HG03045 (cell line): Measurements from ENCODE around the gene UST.
A peak's percentile ranks its signal among the peaks of the same experiment; 100 is the strongest.

Source experiments
- ATAC-seq: cut with Tn5 transposase; IDR thresholded peaks from one replicate; pipeline ENCODE4 v1.9.1; 2021; ENCODE audit warnings: mild to moderate bottlenecking, moderate library complexity; ENCODE audit not compliant: unreplicated experiment

Gene UST

DNA sequence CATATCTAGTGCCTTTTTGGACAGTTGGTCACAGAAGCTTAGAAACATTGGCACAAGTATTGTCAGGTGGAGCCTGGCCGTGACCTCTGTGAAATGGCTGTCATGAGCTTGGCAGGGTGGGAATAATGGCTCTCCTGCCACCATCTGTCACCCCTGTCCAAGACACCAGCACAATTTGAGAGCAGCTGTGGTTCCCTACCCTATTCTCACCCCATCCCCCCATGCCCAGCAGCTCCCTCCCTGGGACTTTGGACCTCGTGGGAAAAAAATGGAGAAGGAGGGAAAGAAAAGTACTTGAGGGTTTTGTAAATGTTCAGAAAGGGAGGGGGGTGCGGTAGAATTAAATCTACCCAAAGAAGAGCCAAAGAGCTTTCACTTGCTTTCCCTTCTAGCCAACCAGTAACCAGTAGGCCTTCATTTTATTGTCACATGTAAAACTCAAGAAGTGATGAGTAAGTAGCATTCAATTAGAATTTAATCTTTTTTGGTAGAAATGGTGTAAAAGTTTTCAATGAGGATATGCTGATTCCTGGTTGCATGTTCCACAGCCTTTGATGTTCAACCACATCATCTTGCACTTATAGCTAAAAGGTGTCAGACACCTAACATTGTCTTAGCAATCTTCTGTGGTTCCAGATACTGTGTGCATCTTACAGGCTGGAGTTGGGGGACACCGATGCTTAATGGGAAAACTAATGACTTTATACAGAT is 307.2 kb downstream of the UST start:
- no peak for ATAC-seq

DNA sequence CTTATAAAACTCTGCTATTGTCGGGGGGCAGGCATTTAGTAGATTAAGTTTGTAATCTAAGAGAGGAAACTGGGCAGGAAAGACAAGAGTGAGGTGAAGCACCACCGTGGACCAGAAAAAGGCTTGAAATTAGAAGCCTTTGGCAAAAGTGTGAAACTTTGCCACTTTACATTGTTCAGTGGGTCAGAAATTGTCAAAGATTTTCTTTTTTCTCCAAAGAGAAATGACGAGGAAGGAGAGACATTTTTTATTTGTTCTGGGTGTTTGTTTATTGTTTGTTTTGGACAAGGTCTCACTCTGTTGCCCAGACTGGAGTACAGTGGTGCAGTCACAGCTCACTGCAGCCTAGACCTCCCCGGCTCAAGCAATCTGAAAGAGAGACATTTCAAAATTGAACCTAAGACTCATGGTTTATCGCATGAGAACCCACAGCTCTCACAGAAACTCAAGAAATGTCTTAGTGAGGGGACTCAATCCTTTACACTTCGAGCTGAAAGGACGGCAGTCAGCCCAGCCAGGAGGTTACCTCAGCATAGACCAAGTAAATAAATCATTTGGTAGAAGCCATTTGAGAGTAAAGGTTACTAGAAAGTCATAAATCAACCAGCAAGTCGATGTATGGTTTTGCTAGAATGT is 307.8 kb downstream of the UST start:
- ATAC-seq, result peak; percentile 73

DNA sequence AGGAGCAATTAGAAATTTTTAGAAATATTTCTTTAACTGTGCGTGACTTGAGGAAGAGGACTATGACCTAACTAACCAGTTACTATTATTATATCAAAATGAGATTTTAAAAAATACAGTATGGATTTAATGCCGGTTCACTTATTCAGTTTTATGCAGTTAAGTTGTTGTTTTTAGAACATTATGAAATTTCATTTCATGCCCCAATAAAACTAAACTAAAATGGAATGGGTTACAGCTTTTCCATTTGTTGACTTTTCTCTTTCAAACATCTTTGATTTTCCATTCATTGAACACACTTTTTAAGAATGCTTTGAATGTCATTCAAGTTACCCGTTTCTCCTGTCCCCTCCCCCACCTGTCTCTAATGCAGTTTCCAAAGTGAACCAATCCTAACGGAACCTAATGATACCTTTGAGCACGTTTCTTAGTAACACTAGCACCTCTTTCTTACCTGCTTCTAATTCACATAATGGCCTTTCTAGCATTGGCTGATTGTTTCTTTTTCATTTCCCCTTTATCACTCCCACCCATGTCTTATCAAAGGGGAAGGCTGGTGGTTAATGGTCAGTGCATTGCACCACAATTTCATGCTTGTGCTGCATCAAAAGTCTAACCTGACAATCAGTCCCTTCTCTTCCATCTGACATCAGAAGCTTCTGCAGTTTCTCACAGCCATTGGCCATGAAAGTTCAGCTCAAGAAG is 308.5 kb downstream of the UST start:
- no peak for ATAC-seq

DNA sequence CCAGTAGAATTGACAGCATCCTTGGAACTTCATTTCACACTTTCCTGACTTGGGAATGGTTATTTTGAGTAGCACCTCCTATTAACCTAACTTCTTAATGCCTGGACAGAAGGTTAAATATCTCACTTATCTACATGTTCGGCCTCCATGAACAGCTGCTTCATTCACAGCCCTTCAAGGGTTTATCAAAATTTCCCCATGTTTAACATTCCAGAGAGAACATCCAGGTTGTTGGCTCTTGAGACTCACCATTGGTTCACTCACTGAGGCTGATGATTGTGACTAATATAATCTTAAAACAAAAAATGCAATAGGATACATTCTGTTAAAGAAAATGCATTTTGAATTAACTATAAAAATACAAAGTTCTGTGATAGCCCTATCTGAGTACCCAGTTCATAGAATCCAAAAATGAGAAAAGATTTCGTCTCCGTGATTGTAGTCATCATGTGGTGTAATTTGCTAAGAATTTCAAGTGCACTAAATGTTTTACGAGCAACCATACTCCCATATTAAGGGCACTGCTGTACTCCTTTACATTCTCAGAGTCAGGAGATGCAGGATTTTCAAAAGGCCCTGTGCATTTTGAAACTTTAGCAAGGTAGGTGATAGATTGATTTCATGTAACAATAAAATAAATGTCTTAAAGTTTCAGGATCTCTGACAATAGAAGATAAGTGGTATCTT is 310.1 kb downstream of the UST start:
- no peak for ATAC-seq

DNA sequence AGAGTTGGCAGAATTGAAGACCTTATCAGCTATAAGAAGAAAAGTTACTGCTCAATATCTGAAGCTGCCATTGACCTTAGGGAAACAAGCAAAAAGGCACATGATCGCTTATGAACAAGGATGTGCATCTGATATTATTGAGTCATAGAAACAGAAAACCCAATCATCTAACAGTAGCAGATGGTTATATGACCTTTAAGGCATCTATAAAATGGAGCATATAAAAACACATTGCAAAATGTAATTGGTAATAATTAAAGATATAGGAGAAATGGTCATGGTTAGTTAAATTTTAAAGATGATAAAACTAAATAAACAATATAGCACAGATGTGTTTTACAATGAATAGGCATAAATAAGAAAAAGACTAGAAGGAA is 310.6 kb downstream of the UST start:
- ATAC-seq, result no peak

DNA sequence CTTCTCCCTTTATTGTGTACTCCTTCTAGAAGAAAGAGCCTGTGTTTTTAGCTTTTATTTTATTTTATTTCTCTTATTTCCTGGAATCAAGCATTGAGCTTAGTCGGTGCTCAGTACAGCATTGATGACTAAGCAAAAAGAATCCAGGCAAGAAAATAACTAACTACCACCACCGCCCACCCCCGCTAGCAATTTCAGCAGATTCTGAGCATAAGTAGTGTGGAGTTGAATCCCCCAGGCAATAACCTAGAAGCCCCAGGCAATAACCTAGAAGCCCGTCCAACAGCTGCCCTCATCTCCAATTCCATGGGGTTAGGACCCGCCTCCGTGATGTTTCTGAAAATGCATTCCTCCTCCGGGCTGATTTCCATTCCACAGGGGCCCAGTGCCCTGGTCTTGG is 312.7 kb downstream of the UST start:
- ATAC-seq, result no peak

DNA sequence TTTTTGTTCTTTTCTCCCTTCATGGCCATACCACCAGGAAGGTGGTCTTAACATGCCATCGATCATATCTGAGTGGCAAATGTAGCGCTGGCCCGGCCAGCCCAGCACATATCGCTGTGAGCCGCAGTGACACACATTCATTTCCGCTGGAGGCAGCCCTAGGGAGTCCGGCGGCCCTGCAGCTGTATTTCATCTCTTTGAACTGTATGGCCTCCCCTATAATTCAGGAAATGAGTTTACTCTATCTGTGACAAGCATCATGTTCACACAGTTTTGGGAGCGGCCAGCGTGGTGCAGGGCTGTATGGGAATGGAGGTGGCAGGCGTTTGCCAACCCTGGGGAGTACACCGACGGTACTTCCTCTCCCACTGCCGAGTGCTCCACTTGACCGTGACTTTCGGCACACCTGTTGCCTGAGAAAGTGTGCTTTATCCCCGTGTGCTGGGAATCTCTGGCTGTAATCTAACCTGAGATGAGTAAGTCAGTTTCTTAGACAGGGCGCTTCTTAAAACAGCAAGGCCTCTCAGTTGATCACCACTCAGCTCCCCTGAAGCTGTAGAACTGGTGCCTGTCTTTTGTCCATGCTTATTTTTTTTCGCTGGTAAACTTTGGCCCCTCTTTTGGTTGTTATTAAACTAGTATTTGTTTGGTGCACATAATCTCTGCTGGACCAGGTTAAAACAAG is 313.6 kb downstream of the UST start:
- peak; percentile 79 for ATAC-seq

DNA sequence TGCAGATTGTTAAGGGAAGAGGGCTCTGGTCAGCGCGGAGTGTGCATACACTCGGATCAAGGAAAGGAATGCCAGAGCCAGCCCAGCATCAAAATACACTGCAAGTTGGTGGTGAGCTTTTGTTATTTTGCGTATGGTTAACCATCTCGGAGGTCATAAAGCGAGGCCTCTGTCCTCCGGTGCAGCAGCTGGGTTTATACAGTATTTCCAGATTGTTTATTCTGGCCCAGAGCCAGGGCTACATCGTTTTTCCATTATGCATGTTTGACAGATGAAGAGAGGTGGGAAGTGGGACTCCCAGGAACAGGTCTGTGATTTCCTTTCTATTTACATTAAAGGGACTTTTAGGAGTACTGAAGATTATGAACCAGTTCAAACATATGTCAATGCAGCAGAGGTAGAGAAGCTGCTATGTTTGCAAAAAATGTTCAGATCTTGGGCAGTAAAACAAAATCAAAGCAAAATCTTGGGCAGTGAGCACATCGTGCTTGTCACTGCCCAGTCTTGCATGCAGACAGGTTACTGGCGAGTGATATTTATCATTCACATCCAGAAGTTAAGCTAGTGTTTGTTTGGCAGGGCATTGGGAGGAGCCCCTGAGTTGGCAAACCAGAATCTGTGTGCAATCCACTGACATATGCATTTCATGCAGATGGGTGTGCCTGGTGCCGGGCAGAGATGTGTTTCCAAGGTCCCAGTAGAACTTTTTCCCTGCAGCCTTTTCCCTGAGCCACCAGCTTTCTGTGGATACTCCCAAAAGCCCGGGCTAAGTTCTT is 314.3 kb downstream of the UST start:
- no peak for ATAC-seq

DNA sequence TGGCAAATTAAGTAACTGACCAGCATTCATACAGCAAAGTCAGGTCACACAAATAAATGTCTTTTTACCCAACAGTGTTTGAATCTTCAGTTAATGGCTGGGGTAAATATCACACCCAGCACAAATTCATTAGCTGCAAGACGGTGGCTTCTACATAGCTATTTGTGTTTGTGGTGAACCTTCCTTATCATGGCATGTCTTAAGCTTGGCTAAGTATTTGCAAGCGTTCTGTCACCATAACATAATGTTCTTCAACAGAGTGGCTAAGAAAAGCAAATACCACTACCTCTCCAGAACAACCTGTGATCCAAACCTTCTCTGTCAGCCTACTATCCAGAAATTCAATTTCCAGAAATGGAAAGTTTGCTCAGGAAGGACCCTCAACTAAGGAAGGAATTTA is 315.1 kb downstream of the UST start:
- no peak for ATAC-seq

DNA sequence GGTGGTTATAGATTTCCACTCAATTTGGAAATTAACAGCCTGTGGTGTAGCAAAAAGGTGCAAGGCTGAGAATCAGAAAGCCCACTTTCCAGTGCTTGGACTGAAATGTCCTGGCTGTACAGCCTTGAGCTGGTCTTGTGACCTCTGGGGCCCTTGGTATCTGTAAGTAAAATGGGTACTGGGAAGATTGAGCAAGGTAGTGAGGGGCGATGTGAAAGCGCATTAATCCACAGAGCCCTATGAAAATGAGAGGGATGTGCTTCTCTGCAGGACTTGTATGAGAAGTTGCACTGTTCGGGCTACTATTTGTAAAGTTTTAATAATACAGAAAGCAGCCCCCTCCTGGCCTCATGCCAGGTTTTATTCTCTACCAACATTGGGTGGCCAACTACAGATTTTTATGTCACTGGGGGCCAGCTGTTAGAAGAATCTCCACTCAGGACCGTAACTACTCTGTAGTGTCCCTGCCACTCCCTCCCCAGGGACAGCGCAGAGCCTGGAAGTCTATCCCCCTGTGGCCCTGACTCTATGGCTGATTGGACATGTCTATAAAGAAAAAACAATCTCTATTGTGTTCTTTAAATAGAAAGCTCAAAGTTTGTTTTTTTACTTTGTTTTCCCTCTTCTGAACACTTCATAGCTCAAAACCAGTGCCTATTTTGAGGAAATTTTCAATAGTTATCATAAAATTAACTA is 316.0 kb downstream of the UST start:
- no peak for ATAC-seq

DNA sequence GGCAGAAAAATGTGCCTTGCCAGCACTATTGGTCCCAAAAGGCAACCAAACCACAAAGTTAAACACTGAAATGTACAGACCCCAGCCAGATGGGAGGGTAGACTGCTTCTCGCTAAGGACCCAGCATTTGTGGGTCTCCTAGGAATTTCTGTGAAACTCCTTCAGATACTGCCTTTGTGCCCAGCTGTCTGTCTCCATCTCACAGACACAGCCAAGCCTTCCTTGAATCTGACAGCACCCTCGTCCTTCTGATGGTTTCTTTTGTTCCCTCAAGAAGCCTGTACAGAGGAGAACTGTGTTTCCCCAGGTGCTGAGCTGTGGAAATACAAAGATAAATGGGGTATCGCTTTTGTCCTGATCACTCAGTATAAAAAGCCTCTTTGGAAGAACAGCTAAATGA is 316.6 kb downstream of the UST start:
- ATAC-seq, result no peak

DNA sequence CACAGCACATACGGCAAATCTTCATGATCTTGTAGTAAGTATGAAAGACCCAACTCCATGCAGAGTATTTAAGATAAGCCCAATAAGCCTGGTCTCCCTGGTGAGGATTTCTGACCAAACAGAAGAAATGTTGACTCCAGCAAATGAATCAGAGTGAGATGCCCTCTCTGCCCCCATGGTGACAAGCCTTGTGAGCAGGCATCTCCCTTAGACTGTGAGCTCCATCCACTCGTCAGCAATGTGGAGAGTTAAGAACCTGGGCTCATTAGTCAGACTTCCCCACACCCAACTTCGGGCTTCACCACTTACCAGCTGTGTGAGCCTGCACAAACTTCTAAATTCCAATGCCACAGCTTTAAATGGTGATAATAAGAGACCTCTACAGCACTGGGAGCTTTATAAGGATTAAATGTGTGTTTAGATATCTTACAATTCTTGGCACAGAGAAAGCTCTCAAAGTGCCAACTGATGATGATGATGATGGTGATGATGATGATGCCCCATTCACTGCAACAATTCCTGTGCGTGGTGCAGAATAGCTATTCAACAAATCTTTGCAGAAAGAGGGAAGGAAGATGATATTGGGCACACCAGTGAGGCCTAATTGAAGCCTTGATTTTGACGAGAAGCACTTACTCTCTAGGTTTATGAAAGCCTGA is 317.3 kb downstream of the UST start:
- no peak for ATAC-seq

DNA sequence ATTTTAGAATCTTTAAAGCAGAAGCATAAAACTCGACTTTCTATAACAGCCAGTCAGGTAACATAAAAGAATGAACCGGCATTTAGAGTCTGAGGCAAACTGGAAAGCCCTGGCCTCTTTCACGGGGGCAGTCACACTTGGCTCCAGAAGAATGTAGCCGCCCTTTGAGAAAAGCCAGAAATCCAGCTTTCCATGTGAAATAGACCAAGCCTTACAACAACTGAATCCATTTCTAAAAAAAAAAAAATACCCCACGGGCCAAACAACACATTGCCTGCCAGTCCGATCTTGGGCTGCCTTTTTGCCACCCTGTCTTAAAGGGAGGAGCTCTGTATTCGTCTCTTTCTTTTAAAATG is 317.8 kb downstream of the UST start:
- ATAC-seq, result no peak

DNA sequence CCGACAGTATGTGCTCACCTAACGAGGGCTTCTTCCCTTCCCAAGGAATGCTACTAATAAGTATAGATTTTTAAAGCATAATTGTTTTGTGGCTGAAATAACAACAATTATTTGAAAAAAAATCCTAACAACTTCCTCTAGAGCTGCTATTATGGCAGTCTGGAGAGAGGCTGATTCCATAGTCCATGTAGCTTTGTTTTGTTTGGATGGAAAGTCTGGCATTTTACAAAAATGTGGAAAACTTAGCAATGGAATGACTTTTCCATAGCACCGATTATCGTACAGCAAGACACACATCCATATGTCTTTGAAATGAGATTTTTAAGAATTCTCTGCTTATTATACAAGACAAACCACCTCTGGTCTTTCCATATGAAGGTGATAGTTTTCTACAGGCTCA is 318.3 kb downstream of the UST start:
- ATAC-seq, result no peak

DNA sequence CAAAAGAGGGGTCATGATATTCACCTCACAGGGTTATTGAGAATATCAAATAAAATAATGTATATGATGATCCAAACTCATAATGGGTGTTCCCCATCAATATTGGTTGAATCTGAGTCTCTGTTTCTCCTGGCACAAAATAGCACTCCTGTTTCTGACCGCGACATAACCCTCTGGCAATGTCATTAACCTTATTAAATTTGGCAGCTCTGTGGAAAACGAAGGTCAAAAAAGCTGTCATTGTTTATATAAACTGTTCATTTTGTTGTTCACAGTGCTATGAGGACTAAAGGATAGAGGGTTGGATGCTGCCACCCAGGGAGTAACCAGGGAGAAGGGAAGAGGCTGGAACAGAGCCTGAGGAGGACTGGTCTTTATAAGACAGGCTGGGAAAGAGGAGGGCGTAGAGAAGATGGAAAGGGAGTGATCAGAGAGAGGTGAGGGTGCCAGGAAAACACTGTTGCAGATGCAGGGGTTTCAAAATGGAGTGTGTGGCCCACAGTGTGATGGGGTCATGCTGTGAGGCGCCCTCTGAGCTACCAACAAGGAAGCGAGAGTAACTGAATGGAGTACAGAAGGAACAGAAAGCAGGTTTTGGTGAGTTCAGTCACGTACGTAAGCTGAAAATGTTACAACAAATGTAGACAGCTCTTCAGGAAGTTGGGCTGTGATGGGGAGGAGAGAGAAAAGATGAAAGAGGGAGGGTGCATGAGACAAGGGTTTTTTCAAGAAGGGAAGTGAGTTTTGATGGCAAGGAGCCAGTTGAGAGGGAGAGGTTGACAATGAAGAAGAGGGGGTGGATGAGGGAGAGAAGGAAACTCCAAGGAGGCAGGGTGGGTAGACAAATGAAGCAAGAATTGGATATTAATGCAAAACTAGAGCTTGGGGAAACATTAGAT is 319.1 kb downstream of the UST start:
- ATAC-seq, result peak; percentile 96

DNA sequence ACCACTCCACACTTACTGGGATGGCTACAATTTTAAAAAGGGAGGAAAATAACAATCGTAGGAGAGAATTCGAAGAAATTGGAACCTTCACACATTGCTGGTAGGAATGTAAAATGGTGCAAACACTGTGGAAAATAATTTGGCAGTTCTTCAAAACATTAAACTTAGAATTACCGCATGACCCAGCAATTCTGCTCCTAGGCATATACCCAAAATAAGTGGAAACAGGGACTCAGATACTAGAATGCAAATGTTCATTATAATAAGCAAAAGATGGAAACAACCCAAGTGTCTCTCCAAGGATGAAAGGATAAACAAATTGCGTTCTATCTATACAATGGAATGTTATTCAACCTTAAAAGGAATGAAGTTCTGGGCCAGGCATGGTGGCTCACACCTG is 325.2 kb downstream of the UST start:
- no peak for ATAC-seq

DNA sequence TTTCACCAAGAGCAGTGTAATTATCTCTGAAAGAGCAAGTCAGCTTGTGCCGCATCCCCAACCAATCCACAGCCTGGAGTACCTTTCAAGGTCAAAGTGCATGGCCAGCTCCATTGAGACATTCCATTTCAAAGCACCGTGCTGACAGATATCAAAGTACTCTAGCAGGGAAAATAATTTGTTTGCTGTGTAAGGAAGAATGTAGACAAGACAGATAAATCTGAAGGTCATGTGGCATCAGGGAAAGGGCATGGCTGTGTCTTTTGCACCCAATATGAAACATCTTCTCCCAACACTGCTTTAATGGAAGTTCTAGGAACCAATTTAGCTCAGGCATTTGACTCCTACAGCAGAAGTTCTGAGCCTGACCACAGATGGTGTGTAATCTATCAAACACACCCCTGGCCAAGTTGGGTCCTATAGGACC is 328.0 kb downstream of the UST start:
- no peak for ATAC-seq

DNA sequence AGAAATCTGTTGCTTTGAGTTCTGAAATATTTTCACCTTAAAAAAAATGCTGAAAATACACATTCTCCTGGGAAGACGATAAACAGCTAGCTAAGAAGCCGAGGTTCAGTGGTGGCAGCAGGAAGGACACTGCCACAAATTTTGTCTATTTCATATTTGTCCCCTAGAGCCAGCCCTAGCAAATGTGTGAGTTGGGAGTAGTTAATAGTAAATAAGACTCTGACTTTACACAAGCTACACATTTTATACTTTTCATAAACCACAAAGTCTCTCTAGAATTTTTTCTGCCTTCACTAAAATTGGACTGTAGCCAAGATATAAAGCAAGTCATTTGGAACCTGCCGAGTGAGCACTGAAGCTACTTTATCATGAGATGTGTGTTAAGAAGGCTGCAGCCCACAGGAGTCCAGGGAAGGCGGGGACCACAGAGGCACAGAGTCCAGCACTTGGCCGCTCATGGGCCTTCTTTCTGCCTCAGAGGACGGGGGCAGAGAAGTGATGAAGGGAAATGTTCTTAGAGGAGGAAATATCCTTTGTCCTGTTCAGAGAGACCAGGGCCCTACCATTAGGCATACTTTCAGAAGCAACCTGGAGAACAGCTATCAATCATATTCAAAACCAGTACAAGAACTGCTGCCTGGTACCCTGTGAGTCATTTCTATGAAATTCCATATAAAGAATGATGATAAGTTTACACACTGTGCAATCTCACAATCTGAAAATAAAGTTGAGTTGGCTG is 329.0 kb downstream of the UST start:
- ATAC-seq, result no peak
